HFFc6 (cell line): ENCODE data around the gene SLC45A3. TPM values are rescaled to one million over a fixed set of nuclear protein-coding genes. Genes with fewer than 3 reads are reported as not detected.

ENCODE experiments used
- DNase-seq: peaks from one replicate; pipeline ENCODE4 v3.0.0-alpha.2; 2018
- H3K27ac Mint-ChIP-seq: 2 replicates; pipeline ENCODE4 v1.8.0; 2020; ENCODE audit warnings: mild to moderate bottlenecking, mixed read lengths
- H3K27me3 Mint-ChIP-seq: 2 replicates; pipeline ENCODE4 v1.8.0; 2021; ENCODE audit warnings: mild to moderate bottlenecking, moderate library complexity, mixed read lengths; ENCODE audit not compliant: insufficient read depth
- H3K36me3 Mint-ChIP-seq: 2 replicates; pipeline ENCODE4 v1.8.0; 2021; ENCODE audit warnings: low read depth, mixed read lengths
- H3K4me1 Mint-ChIP-seq: 2 replicates; pipeline ENCODE4 v1.8.0; 2020; ENCODE audit warnings: low read depth, mixed read lengths
- H3K4me3 Mint-ChIP-seq: 2 replicates; pipeline ENCODE4 v1.8.0; 2020; ENCODE audit warnings: mild to moderate bottlenecking, moderate library complexity, mixed read lengths
- H3K9me3 Mint-ChIP-seq: 2 replicates; pipeline ENCODE4 v1.8.0; 2020; ENCODE audit warnings: mild to moderate bottlenecking, mixed read lengths
- CTCF ChIP-seq: fragments of 200-600 bp; sonication (generic); IDR thresholded peaks from 2 replicates; pipeline ENCODE4 v1.5.0; 2021; ENCODE audit warnings: antibody characterized with exemption, mild to moderate bottlenecking
- total RNA-seq, 6 experiments: library from RNA; stranded (reverse); fragmentation: NEBNext Ultra II Directional; extraction: Animal tissue kit (Norgen Biotek cat#: 25700); gene quantifications; 2 replicates in 1 of 6; 3 replicates in 5 of 6; pipeline ENCODE4 v1.2.3, GENCODE V29; 2021

SLC45A3 gene
- total RNA-seq, 6 experiments from 2014 or later: 1.1 to 2.4 (median 1.4) TPM

- H3K9me3 Mint-ChIP-seq: no peaks in the 10 kb centered on the region
- H3K4me3 Mint-ChIP-seq: no peak overlapping the region
- no peak for TF ChIP-seq CTCF
- no peaks in the 10 kb centered on the region for H3K36me3 Mint-ChIP-seq
- H3K4me1 Mint-ChIP-seq: peaks cover 5% of the 10 kb centered on the region
- peaks cover 3% of the 10 kb centered on the region; the same call in 1 of the 2 replicates for H3K27me3 Mint-ChIP-seq
- no peak for DNase-seq
- H3K27ac Mint-ChIP-seq: no peak overlapping the region
Observed at GRCh38 chr1:205663286-205663936, 16.9 kb downstream of the SLC45A3 start.

GRCh38 chr1:205662791-205663190, 17.5 kb downstream of the SLC45A3 start:
- Mint-ChIP-seq H3K9me3 (no peaks in the 10 kb centered on the region), H3K4me1 (peaks cover 5% of the 10 kb centered on the region), H3K27me3 (peaks cover 3% of the 10 kb centered on the region; the same call in 1 of the 2 replicates), H3K36me3 (no peaks in the 10 kb centered on the region), H3K4me3 (no peak overlapping the region), H3K27ac (no peak overlapping the region)
- no peak for TF ChIP-seq CTCF
- no peak for DNase-seq

- no peak for TF ChIP-seq CTCF
- Mint-ChIP-seq H3K4me1 (peaks cover 5% of the 10 kb centered on the region), H3K27me3 (peaks cover 3% of the 10 kb centered on the region; the same call in 1 of the 2 replicates), H3K9me3 (no peaks in the 10 kb centered on the region), H3K36me3 (no peaks in the 10 kb centered on the region), H3K4me3 (no peak overlapping the region), H3K27ac (no peak overlapping the region)
- no peak for DNase-seq
Observed at GRCh38 chr1:205662135-205662738, 18.1 kb downstream of the SLC45A3 start.

- no peaks in the 10 kb centered on the region for H3K36me3 Mint-ChIP-seq
Observed at GRCh38 chr1:205661429-205662134, 18.7 kb downstream of the SLC45A3 start.

GRCh38 chr1:205660361-205660760, 19.9 kb downstream of the SLC45A3 start:
- peaks cover 11% of the 10 kb centered on the region for H3K4me1 Mint-ChIP-seq
- H3K9me3 Mint-ChIP-seq: no peaks in the 10 kb centered on the region
- H3K4me3 Mint-ChIP-seq: no peak overlapping the region
- peaks cover 3% of the 10 kb centered on the region; the same call in 1 of the 2 replicates for H3K27me3 Mint-ChIP-seq
- H3K36me3 Mint-ChIP-seq: no peaks in the 10 kb centered on the region
- no peak overlapping the region for H3K27ac Mint-ChIP-seq
- no peak for DNase-seq
- no peak for TF ChIP-seq CTCF

More at GRCh38 chr1:205661429-205662134, 18.7 kb downstream of the SLC45A3 start:
- Mint-ChIP-seq H3K4me3 (no peak overlapping the region), H3K9me3 (no peaks in the 10 kb centered on the region), H3K4me1 (peaks cover 5% of the 10 kb centered on the region), H3K27me3 (peaks cover 3% of the 10 kb centered on the region; the same call in 1 of the 2 replicates), H3K27ac (no peak overlapping the region)
- TF ChIP-seq CTCF: no peak
- no peak for DNase-seq
